K562 (cell line): ENCODE data around the gene HMGCLL1. TPM values are rescaled to one million over a fixed set of nuclear protein-coding genes. Genes with fewer than 3 reads are reported as not detected.

ENCODE experiments used
- ATAC-seq: fragments of 200-7000 bp; cut with Tn5 transposase; 3 replicates; pipeline ENCODE4 v1.9.1; 2020; ENCODE audit warnings: moderate library complexity
- BruUV-seq: library from RNA; stranded (reverse); fragments of 400-500 nt; replicated peaks from 2 replicates; lab custom pipeline; 2021; lab: Mats Ljungman, UMichigan
- CTCF ChIA-PET: fragments of 300-600 bp; formaldehyde crosslinking; extraction: SDS; loops from one replicate; lab custom pipeline; 2021; ENCODE audit warnings: low intra/inter-chr PET ratio; lab: Yijun Ruan, JAX
- POLR2A ChIA-PET: fragments of 300-600, 350-650 bp; sonication (Branson Sonifier 250); formaldehyde crosslinking; extraction: SDS; loops from one replicate; lab custom pipeline; 2021; ENCODE audit warnings: antibody characterized with exemption, inconsistent platforms; lab: Yijun Ruan, JAX
- DNase-seq, 4 experiments: peaks; one replicate each; pipeline versions ENCODE4 v3.0.0 to v3.0.0-alpha.2; 2011 to 2018; ENCODE audit warnings: low spot score in 3 of 4, mixed read lengths in 3 of 4; ENCODE audit errors: extremely low read depth in 1 of 4
- FAIRE-seq: peaks from 2 replicates; lab custom pipeline; 2011; peaks lifted over from hg19 to GRCh38; lab: Jason Lieb, UNC
- H2AFZ ChIP-seq: 2 replicates; pipeline ENCODE4 v1.6.0; 2011; ENCODE audit warnings: low read depth, low read length, control low read depth, inconsistent platforms
- H3K27ac ChIP-seq: fragments of 200-600 bp; 3 replicates; pipeline ENCODE4 v1.8.0; 2011; ENCODE audit warnings: low read depth, mild to moderate bottlenecking, control low read depth, inconsistent platforms, low read length, moderate library complexity, mixed read lengths; ENCODE audit errors: extremely low read depth
- H3K27me3 ChIP-seq, 2 experiments: fragments of 300-600 bp in 1 of 2; 2 replicates in 1 of 2; 3 replicates in 1 of 2; pipeline versions ENCODE4 v1.6.0 to v1.8.0; 2011; ENCODE audit warnings: inconsistent platforms in 2 of 2, low read length in 2 of 2, mild to moderate bottlenecking in 1 of 2, mixed read lengths in 1 of 2, moderate library complexity in 1 of 2; ENCODE audit not compliant: control insufficient read depth in 2 of 2, insufficient read depth in 2 of 2
- H3K36me3 ChIP-seq: fragments of 300-600 bp; 3 replicates; pipeline ENCODE4 v1.8.0; 2011; ENCODE audit warnings: mild to moderate bottlenecking, low read length, inconsistent platforms; ENCODE audit not compliant: control insufficient read depth, insufficient read depth
- H3K4me1 ChIP-seq, 2 experiments: fragments of 200-600 bp in 1 of 2; replicated peaks in 1 of 2; 2 replicates in 1 of 2; 3 replicates in 1 of 2; pipeline versions ENCODE4 v1.5.1 to v1.8.0; 2011; ENCODE audit warnings: inconsistent platforms in 2 of 2, low read length in 2 of 2, mild to moderate bottlenecking in 1 of 2, mixed read lengths in 1 of 2, moderate library complexity in 1 of 2; ENCODE audit not compliant: control insufficient read depth in 2 of 2, insufficient read depth in 2 of 2
- H3K4me2 ChIP-seq: 2 replicates; pipeline ENCODE4 v1.6.1; 2011; ENCODE audit warnings: low read length, control low read depth, inconsistent platforms, mixed read lengths; ENCODE audit not compliant: insufficient read depth
- H3K4me3 ChIP-seq: fragments of 200-600 bp; sonication (generic), shearing (Covaris generic); 2 replicates; pipeline ENCODE4 v1.5.1; 2016; ENCODE audit warnings: control low read depth, inconsistent platforms
- H3K79me2 ChIP-seq: fragments of 200-600 bp; 3 replicates; pipeline ENCODE4 v1.8.0; 2011; ENCODE audit warnings: low read length, inconsistent platforms; ENCODE audit not compliant: control insufficient read depth, insufficient read depth
- H3K9ac ChIP-seq, 2 experiments: 2 replicates each; pipeline versions ENCODE4 v1.6.0 to v1.6.1; 2011; ENCODE audit warnings: low read depth in 2 of 2, low read length in 2 of 2, control low read depth in 1 of 2, inconsistent platforms in 1 of 2, mild to moderate bottlenecking in 1 of 2, mixed read lengths in 1 of 2; ENCODE audit not compliant: insufficient read depth in 1 of 2
- H3K9me1 ChIP-seq: one replicate; pipeline ENCODE4 v1.6.0; 2011; ENCODE audit warnings: inconsistent platforms, mild to moderate bottlenecking, low read length, moderate library complexity; ENCODE audit not compliant: control insufficient read depth, insufficient read depth
- H3K9me3 ChIP-seq: replicated peaks from 2 replicates; pipeline ENCODE4 v1.5.1; 2011; ENCODE audit warnings: low read depth, low read length, inconsistent platforms; ENCODE audit not compliant: control insufficient read depth, insufficient read depth
- H4K20me1 ChIP-seq: replicated peaks from 2 replicates; pipeline ENCODE4 v1.6.1; 2011; ENCODE audit warnings: low read length, inconsistent platforms, mixed read lengths; ENCODE audit not compliant: control insufficient read depth, insufficient read depth
- ATF1 ChIP-seq, 2 experiments: fragments of 450-650 bp in 1 of 2; IDR thresholded peaks; 2 replicates each; pipeline ENCODE4 v1.6.1; 2016; ENCODE audit warnings: missing compliant biosample characterization in 1 of 2, missing genetic modification characterization in 1 of 2
- FOXP1 ChIP-seq: sonication (generic); formaldehyde crosslinking; IDR thresholded peaks from 2 replicates; pipeline ENCODE4 v1.8.0; 2022; ENCODE audit warnings: mild to moderate bottlenecking, missing genetic modification reagents
- MYNN ChIP-seq, 2 experiments: sonication (generic); formaldehyde crosslinking in 1 of 2; IDR thresholded peaks; 2 replicates each; pipeline versions ENCODE4 v1.5.0 to v1.6.1; 2016 to 2020; ENCODE audit warnings: antibody characterized with exemption in 1 of 2, missing genetic modification reagents in 1 of 2
- PRMT5 ChIP-seq: sonication (generic); formaldehyde crosslinking; IDR thresholded peaks from 2 replicates; pipeline ENCODE4 v1.5.0; 2020; ENCODE audit warnings: missing genetic modification reagents
- RBBP5 ChIP-seq: fragments of 200-600 bp; sonication (generic); IDR thresholded peaks from 2 replicates; pipeline ENCODE4 v1.6.1; 2012; ENCODE audit warnings: borderline replicate concordance, mild to moderate bottlenecking, low read length, control low read depth, inconsistent platforms; ENCODE audit not compliant: insufficient read depth, poor library complexity, severe bottlenecking
- ZBTB1 ChIP-seq: sonication (generic); formaldehyde crosslinking; IDR thresholded peaks from 2 replicates; pipeline ENCODE4 v1.8.1; 2023; ENCODE audit warnings: missing genetic modification reagents, low read depth, mild to moderate bottlenecking, borderline replicate concordance
- ZNF165 ChIP-seq: fragments of 250-450 bp; sonication (Bioruptor Pico); IDR thresholded peaks from 2 replicates; pipeline ENCODE4 v1.4.0; 2020; ENCODE audit warnings: borderline replicate concordance
- WGBS: fragments of 100-300 bp; shearing (Covaris generic); methylation state at CpG from one replicate; pipeline ENCODE4 v1.1.6; 2016; ENCODE audit warnings: low coverage, mixed read lengths; ENCODE audit not compliant: insufficient coverage; ENCODE audit errors: missing lambda C conversion rate; 5-methylcytosine and 5-hydroxymethylcytosine counted together
- in situ Hi-C: fragments of 300-500 bp; cut with MboI; formaldehyde crosslinking; loops from 4 replicates; pipeline ENCODE4 v1.15.0; 2018; ENCODE audit warnings: inconsistent platforms, mixed read lengths
- intact Hi-C: fragments of 100-400 bp; cut with micrococcal nuclease; formaldehyde crosslinking; loops from 2 replicates; pipeline ENCODE4 v1.14.2; 2022
- polyA plus RNA-seq, 8 experiments: library from polyadenylated mRNA; depleted of rRNA in 4 of 8; stranded (reverse) in 5 of 8; unstranded in 3 of 8; fragments of >200 nt; fragmentation: Nextera tagmentation in 2 of 8; fragmentation: Illumina TruSeq in 1 of 8; extraction: Ambion mirVana in 2 of 8; extraction: Trizol in 1 of 8; gene quantifications; 2 replicates each; pipeline versions ENCODE4 v1.2.1 to v1.2.3, GENCODE V29; 2011 to 2014; ENCODE audit warnings: inconsistent platforms in 1 of 8, missing spikeins in 1 of 8
- total RNA-seq, 7 experiments: library from RNA; depleted of rRNA in 6 of 7; stranded (reverse); fragments of >200 nt in 6 of 7; fragmentation: Illumina TruSeq in 2 of 7; extraction: Trizol in 2 of 7; gene quantifications; 2 replicates each; pipeline versions ENCODE4 v1.2.1 to v1.2.3, GENCODE V29; 2011 to 2021; ENCODE audit warnings: low replicate concordance in 1 of 7
- TF ChIP-seq, protein P1 (sequence below): fragments of 250-450 bp; sonication (Bioruptor Pico); IDR thresholded peaks from 2 replicates; pipeline ENCODE4 v1.8.0; 2021; ENCODE audit warnings: borderline replicate concordance, mild to moderate bottlenecking, moderate library complexity; ENCODE audit not compliant: poor library complexity, severe bottlenecking
- TF ChIP-seq, protein P2 (sequence below): fragments of 250-450 bp; sonication (Bioruptor Pico); IDR thresholded peaks from 2 replicates; pipeline ENCODE4 v1.4.0; 2020; ENCODE audit warnings: mild to moderate bottlenecking, moderate library complexity
- TF ChIP-seq, protein P3 (sequence below): IDR thresholded peaks from 2 replicates; pipeline ENCODE4 v1.6.1; 2014; ENCODE audit warnings: antibody characterized with exemption
- TF ChIP-seq, protein P4 (sequence below), 2 experiments: IDR thresholded peaks; 2 replicates each; pipeline ENCODE4 v1.6.1; 2011; ENCODE audit warnings: borderline replicate concordance in 1 of 2, control low read depth in 1 of 2, low read depth in 1 of 2, low read length in 1 of 2, mild to moderate bottlenecking in 1 of 2, mixed read lengths in 1 of 2, moderate library complexity in 1 of 2; ENCODE audit not compliant: insufficient read depth in 1 of 2, insufficient read length in 1 of 2, poor library complexity in 1 of 2, severe bottlenecking in 1 of 2; ENCODE audit errors: extremely low read depth in 1 of 2
- TF ChIP-seq, protein P5 (sequence below): conservative IDR thresholded peaks from 2 replicates; pipeline ENCODE4 v1.6.1; 2011; ENCODE audit warnings: low read depth, mild to moderate bottlenecking, low read length; ENCODE audit not compliant: control insufficient read depth

The HMGCLL1 gene
- total and polyA plus RNA-seq, 9 of the 15 experiments (the other 6 are each of a cell fraction or from before 2014, with no cell fraction given), result not detected

DNA sequence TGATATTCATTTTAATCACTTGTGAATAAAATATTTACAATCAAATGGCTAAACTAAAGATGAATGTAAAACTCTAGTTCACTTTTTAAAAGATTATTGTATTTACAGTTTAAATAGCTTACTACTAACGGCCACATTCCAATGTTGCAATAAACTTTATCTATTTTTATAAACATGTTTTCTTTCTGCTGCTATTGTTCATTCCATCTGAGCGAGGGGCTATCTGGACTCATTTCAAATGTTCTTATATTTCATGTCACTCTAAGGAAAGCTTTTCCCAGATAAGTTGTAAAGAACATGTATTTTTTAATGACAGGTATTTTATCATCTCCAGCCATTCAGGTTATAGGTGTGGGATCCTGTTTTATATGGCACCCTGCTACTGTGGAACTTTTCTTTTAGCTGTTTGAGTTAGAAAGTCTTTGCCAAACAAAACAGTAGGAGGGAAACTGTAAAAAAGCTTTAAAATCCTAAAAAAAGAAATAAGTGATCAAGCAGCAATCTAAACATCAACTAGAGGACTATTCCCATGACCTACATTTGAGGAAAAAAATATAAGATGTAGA is 42.5 kb downstream of the HMGCLL1 start:
- no peak overlapping the region for H3K27ac ChIP-seq
- H3K4me3 ChIP-seq, result no peak overlapping the region
- ChIA-PET CTCF (no interaction called here), POLR2A (no interaction called here)
- H4K20me1 ChIP-seq, result no peaks in the 10 kb centered on the region
- H3K9me3 ChIP-seq, result no peaks in the 10 kb centered on the region
- intact Hi-C loops, result no loop called here
- BruUV-seq, result no TSS peak
- H3K36me3 ChIP-seq, result no peaks in the 10 kb centered on the region
- 0% methylated on average over 2 of the region's 2 CpGs for WGBS
- ATAC-seq (no peak), DNase-seq (no peak), FAIRE-seq (no peak)
- H3K4me1 ChIP-seq, result no peaks in the 10 kb centered on the region
- H3K79me2 ChIP-seq, result no peaks in the 10 kb centered on the region
- no peak overlapping the region for H3K4me2 ChIP-seq
- no peak overlapping the region for H2AFZ ChIP-seq
- no peak overlapping the region for H3K9ac ChIP-seq
- H3K27me3 ChIP-seq, result no peaks in the 10 kb centered on the region
- no peaks in the 10 kb centered on the region for H3K9me1 ChIP-seq
- in situ Hi-C loops, result no loop called here
- TF ChIP-seq, protein P1, sequence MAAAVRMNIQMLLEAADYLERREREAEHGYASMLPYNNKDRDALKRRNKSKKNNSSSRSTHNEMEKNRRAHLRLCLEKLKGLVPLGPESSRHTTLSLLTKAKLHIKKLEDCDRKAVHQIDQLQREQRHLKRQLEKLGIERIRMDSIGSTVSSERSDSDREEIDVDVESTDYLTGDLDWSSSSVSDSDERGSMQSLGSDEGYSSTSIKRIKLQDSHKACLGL, result no peak
- no peak for TF ChIP-seq PRMT5
- TF ChIP-seq, protein P2, sequence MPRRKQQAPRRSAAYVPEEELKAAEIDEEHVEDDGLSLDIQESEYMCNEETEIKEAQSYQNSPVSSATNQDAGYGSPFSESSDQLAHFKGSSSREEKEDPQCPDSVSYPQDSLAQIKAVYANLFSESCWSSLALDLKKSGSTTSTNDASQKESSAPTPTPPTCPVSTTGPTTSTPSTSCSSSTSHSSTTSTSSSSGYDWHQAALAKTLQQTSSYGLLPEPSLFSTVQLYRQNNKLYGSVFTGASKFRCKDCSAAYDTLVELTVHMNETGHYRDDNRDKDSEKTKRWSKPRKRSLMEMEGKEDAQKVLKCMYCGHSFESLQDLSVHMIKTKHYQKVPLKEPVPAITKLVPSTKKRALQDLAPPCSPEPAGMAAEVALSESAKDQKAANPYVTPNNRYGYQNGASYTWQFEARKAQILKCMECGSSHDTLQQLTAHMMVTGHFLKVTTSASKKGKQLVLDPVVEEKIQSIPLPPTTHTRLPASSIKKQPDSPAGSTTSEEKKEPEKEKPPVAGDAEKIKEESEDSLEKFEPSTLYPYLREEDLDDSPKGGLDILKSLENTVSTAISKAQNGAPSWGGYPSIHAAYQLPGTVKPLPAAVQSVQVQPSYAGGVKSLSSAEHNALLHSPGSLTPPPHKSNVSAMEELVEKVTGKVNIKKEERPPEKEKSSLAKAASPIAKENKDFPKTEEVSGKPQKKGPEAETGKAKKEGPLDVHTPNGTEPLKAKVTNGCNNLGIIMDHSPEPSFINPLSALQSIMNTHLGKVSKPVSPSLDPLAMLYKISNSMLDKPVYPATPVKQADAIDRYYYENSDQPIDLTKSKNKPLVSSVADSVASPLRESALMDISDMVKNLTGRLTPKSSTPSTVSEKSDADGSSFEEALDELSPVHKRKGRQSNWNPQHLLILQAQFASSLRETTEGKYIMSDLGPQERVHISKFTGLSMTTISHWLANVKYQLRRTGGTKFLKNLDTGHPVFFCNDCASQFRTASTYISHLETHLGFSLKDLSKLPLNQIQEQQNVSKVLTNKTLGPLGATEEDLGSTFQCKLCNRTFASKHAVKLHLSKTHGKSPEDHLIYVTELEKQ (CRISPR knock-in tag), result no peak
- no peak for TF ChIP-seq ZNF165
- TF ChIP-seq FOXP1, result no peak
- TF ChIP-seq, protein P3, sequence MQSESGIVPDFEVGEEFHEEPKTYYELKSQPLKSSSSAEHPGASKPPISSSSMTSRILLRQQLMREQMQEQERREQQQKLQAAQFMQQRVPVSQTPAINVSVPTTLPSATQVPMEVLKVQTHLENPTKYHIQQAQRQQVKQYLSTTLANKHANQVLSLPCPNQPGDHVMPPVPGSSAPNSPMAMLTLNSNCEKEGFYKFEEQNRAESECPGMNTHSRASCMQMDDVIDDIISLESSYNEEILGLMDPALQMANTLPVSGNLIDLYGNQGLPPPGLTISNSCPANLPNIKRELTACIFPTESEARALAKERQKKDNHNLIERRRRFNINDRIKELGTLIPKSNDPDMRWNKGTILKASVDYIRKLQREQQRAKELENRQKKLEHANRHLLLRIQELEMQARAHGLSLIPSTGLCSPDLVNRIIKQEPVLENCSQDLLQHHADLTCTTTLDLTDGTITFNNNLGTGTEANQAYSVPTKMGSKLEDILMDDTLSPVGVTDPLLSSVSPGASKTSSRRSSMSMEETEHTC, result no peak
- no peak for TF ChIP-seq ZBTB1 (CRISPR knock-in tag)
- no peak for TF ChIP-seq RBBP5
- no peak for TF ChIP-seq MYNN (IDR thresholded peaks at IDR 0.05)
- no peak for TF ChIP-seq MYNN (CRISPR knock-in tag; IDR thresholded peaks at IDR 0.05)
- TF ChIP-seq, protein P4, sequence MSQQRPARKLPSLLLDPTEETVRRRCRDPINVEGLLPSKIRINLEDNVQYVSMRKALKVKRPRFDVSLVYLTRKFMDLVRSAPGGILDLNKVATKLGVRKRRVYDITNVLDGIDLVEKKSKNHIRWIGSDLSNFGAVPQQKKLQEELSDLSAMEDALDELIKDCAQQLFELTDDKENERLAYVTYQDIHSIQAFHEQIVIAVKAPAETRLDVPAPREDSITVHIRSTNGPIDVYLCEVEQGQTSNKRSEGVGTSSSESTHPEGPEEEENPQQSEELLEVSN (IDR thresholded peaks at IDR 0.05; ENCODE audit: borderline replicate concordance in 1 of 2, extremely low read depth in 1 of 2, insufficient read depth in 1 of 2, insufficient read length in 1 of 2, low read depth in 1 of 2, low read length in 1 of 2, poor library complexity in 1 of 2, severe bottlenecking in 1 of 2), result no peak
- TF ChIP-seq, protein P5, sequence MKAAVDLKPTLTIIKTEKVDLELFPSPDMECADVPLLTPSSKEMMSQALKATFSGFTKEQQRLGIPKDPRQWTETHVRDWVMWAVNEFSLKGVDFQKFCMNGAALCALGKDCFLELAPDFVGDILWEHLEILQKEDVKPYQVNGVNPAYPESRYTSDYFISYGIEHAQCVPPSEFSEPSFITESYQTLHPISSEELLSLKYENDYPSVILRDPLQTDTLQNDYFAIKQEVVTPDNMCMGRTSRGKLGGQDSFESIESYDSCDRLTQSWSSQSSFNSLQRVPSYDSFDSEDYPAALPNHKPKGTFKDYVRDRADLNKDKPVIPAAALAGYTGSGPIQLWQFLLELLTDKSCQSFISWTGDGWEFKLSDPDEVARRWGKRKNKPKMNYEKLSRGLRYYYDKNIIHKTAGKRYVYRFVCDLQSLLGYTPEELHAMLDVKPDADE, result no peak
- no peak for TF ChIP-seq ATF1 (CRISPR knock-in tag; IDR thresholded peaks at IDR 0.05)
- no peak for TF ChIP-seq ATF1 (tag; IDR thresholded peaks at IDR 0.05)
